Breast epithelium (tissue), 3 donors: ENCODE measurements around the gene NWD2.

Source experiments
- POLR2A ChIP-seq: fragments of 450-650 bp; IDR thresholded peaks from one replicate; pipeline ENCODE4 v1.6.1; 2016; ENCODE audit warnings: antibody characterized with exemption, mild to moderate bottlenecking, moderate library complexity
- POLR2AphosphoS5 ChIP-seq, 3 donors: sonication (generic); formaldehyde crosslinking; IDR thresholded peaks; one replicate each; pipeline ENCODE4 v1.6.1; 2017; ENCODE audit warnings: antibody characterized with exemption in 3 of 3
- TF ChIP-seq, protein P1 (sequence below), 3 donors: fragments of 450-650 bp; IDR thresholded peaks; one replicate each; pipeline ENCODE4 v1.5.1; 2016 to 2017; ENCODE audit warnings: antibody characterized with exemption in 3 of 3, mild to moderate bottlenecking in 3 of 3, moderate library complexity in 3 of 3

DNA sequence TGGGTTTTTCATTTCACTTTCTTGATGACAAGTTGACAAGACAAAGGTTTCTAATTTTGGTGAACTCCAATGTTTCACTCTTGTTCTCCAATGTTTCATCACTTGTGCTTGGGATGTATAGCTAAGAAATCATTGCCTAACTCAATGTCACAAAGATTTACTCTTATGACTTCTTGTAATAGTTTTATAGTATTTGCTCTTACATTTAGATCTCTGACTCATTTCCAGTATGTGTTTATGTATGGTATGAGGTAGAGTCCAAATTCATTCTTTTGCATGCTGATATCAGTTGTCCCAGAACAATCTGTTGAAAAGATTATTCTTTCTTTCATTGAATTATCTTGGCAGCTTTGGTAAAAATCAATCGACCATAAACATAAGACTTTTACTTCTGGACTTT, 12.2 kb upstream of the NWD2 start:
- TF ChIP-seq, protein P1, sequence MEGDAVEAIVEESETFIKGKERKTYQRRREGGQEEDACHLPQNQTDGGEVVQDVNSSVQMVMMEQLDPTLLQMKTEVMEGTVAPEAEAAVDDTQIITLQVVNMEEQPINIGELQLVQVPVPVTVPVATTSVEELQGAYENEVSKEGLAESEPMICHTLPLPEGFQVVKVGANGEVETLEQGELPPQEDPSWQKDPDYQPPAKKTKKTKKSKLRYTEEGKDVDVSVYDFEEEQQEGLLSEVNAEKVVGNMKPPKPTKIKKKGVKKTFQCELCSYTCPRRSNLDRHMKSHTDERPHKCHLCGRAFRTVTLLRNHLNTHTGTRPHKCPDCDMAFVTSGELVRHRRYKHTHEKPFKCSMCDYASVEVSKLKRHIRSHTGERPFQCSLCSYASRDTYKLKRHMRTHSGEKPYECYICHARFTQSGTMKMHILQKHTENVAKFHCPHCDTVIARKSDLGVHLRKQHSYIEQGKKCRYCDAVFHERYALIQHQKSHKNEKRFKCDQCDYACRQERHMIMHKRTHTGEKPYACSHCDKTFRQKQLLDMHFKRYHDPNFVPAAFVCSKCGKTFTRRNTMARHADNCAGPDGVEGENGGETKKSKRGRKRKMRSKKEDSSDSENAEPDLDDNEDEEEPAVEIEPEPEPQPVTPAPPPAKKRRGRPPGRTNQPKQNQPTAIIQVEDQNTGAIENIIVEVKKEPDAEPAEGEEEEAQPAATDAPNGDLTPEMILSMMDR (IDR thresholded peaks at IDR 0.05) = no peak
- no peak for TF ChIP-seq POLR2AphosphoS5 (IDR thresholded peaks at IDR 0.05)
- no peak for TF ChIP-seq POLR2A
